GM18873 (cell line): ENCODE data around the gene KIF14.
"Not testable (repeated sequence)": the region's sequence is repeated elsewhere in the genome, so short reads cannot be mapped to it uniquely, and the experiment has no call there.

ENCODE experiments used
- ATAC-seq: cut with Tn5 transposase; IDR thresholded peaks from one replicate; pipeline ENCODE4 v1.9.1; 2021; ENCODE audit warnings: mild to moderate bottlenecking, moderate library complexity, moderate number of reproducible peaks; ENCODE audit not compliant: unreplicated experiment, low FRiP score

KIF14 gene

GRCh38 chr1:200550367-200550766 is 70.2 kb downstream of the KIF14 start:
- ATAC-seq: no peak

- ATAC-seq: no peak
Observed at GRCh38 chr1:200547386-200547785, 73.2 kb downstream of the KIF14 start.

GRCh38 chr1:200546577-200546976 is 74.0 kb downstream of the KIF14 start:
- no peak for ATAC-seq

GRCh38 chr1:200542162-200542561 is 78.4 kb downstream of the KIF14 start:
- ATAC-seq: no peak

- ATAC-seq: no peak
Observed at GRCh38 chr1:200540281-200540680, 80.3 kb downstream of the KIF14 start.

GRCh38 chr1:200538179-200538578 is 82.4 kb downstream of the KIF14 start:
- no peak for ATAC-seq

- no peak for ATAC-seq
Observed at GRCh38 chr1:200535605-200536004, 84.9 kb downstream of the KIF14 start.

GRCh38 chr1:200530623-200531261 is 89.8 kb downstream of the KIF14 start:
- no peak for ATAC-seq

- ATAC-seq: no peak
Observed at GRCh38 chr1:200528858-200529606, 91.5 kb downstream of the KIF14 start.

GRCh38 chr1:200527670-200528069 is 92.9 kb downstream of the KIF14 start:
- no peak for ATAC-seq

- ATAC-seq: no peak
Observed at GRCh38 chr1:200526709-200527612, 93.6 kb downstream of the KIF14 start.

- no peak for ATAC-seq
Observed at GRCh38 chr1:200525090-200525987, 95.2 kb downstream of the KIF14 start.

- not testable (repeated sequence) for ATAC-seq
Observed at GRCh38 chr1:200524551-200524950, 96.0 kb downstream of the KIF14 start.

- ATAC-seq: no peak
Observed at GRCh38 chr1:200524092-200524491, 96.5 kb downstream of the KIF14 start.

- no peak for ATAC-seq
Observed at GRCh38 chr1:200520735-200521134, 99.8 kb downstream of the KIF14 start.

GRCh38 chr1:200518524-200518923 is 102.0 kb downstream of the KIF14 start:
- no peak for ATAC-seq

- ATAC-seq: no peak
Observed at GRCh38 chr1:200512191-200512590, 108.4 kb downstream of the KIF14 start.

GRCh38 chr1:200510228-200510623 is 110.3 kb downstream of the KIF14 start:
- ATAC-seq: peak; percentile 72

- ATAC-seq: no peak
Observed at GRCh38 chr1:200506471-200506870, 114.1 kb downstream of the KIF14 start.

GRCh38 chr1:200505257-200505656 is 115.3 kb downstream of the KIF14 start:
- no peak for ATAC-seq
